Measurements from ENCODE around the gene SIGLEC7.
"Not testable (repeated sequence)": the region's sequence is repeated elsewhere in the genome, so short reads cannot be mapped to it uniquely, and the experiment has no call there.

Gene SIGLEC7

DNA sequence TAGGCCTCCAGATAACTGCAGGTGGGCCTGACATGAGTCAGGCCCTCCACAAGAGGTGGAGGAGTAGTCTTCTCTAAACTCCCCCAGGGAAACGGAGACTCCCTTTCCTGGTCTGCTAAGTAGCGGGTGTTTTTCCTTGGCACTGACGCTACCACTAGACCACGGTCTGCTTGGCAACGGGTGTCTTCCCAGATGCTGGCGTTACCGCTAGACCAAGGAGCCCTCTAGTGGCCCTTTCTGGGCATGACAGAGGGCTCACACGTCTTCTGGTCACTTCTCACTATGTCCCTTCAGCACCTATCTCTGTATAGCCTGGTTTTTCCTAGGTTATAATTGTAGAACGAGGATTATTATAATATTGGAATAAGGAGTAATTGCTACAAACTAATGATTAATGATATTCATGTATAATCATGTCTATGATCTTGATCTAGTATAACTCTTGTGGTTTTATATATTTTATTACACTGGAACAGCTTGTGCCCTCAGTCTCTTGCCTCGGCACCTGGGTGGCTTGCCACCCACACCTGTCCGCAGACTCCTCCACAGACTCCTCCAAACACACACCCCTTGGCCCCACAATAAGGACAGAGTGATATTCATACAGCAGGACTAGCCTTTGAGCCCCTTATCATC is 27.3 kb downstream of the SIGLEC7 start:
- not testable (repeated sequence) for ATAC-seq

DNA sequence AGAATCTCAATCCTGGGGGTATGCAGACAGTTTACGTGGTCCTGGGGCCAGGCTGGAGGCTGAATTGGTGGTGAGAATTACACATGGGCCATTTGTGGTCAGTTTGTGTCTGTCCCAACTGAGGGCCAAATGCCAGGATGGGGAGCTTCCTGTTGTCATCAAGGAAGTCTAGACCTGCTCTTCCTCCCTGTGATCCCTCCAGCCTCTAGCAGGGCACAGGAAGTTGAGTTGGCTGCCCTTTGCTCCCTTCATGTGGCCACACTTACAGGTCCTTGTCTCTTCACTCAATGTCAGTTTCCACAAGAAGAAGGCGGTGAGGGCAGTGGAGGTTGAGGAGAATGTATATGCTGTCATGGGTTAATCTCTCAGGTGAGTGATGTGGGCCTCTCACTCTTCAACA is 30.1 kb downstream of the SIGLEC7 start:
- ATAC-seq = no peak

DNA sequence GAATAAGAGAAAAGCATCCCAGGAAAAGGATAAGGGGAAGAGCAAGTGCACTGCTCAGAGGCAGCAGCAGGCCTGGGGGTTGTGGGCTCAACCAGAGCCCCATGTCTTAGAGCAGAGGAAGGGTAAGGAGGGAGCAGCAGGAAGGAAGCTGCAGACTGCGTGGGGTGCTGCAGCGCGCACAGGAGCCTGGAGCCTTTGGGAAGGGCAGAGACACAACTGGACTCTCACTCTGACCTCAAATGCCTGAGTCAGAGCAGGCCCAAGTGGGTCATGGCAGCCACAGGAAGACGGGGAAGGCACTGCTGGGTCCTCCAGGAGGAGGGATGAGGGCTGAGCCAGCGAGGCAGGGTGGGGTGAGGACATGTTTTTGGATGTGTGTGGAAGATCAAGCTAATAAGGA is 31.6 kb downstream of the SIGLEC7 start:
- ATAC-seq = no peak

DNA sequence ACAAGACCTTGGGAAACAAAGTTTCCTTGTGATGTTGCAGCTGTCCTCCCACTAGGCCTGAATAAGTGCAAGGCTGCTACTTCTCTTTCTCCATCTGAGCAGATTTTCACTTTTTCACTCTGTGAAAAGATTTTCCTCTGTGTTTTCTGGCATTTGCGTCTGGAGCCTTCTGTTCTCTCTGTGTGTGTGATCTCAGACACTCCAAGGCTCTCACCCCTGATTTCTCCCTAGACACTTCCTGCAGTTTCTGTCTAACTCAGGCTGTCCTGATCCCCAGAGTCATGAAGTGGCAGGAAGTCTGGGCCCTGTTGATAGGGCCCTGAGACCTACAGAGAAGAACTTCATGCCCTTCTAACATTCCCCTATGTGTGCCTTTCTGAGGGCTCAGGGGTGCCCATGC is 37.2 kb downstream of the SIGLEC7 start:
- no peak for ATAC-seq

DNA sequence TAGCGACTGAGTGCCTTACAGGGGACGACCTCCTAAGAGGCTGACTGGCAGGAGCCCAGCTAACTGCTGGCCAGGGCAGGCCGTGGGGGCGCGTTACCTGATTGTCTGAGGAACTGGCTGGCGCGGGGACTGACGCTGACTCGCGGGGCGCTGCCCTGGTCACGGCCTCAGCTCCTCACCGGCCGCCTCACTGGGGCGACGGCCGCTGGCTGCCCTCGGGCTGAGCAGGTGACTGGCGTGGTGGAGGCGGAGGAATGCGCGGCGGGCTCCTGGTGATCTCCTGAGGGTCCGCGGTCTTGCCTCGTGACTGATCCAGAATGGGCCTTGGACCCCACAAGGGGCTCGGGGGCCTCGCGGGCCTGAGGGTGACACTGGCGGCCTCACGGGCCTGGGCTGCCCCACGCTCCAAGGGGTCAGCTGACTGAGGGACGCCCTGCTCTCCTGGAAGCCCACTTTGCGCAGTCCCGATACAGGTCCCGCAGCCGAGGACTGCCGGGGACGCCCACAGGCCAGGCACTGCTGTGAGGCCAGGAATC is 39.3 kb downstream of the SIGLEC7 start:
- no peak for ATAC-seq

DNA sequence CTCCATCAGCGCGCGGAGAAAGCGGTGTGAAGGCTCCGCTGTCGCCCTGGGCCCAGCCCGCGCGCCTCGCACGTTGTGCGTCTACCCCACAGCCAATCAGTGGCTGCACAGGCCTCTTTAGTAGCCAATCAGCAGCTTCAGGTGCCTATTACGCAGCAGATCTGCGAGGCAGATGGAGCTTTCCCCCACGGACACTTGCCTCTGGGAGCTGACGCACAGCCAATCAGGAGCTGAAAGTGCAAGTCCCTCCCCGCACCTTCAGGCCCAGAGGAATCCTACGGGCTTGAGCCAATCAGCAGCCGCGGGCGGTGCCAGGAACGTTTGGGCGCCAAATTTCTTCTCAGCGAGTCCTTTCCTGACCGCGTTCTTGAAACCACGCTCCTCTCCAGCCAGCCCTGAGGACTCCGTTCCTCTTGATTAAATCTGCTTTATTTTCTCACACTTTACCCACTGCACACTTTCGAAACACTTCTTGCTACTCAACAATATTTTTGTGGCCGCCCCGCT is 39.9 kb downstream of the SIGLEC7 start:
- ATAC-seq = no peak

DNA sequence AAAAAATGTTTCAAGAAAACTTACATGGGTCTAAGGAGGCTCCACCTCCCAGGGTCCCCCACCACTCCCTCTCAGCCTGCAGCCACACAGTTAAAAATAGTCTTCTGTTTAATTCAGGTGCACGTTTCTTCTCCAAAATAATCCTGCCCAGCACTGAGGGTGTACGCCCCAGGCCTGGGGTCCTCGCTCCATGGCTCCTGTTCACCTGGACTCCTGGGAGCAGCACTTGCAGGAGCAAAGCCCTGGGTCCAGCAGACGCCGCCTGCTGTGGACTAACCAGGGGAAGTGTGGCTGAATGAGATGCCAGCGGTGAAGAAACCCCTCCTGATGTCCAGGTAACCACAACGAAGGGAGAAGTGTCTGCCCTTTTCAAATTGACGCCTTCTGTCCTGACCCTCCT is 41.5 kb downstream of the SIGLEC7 start:
- ATAC-seq = no peak

DNA sequence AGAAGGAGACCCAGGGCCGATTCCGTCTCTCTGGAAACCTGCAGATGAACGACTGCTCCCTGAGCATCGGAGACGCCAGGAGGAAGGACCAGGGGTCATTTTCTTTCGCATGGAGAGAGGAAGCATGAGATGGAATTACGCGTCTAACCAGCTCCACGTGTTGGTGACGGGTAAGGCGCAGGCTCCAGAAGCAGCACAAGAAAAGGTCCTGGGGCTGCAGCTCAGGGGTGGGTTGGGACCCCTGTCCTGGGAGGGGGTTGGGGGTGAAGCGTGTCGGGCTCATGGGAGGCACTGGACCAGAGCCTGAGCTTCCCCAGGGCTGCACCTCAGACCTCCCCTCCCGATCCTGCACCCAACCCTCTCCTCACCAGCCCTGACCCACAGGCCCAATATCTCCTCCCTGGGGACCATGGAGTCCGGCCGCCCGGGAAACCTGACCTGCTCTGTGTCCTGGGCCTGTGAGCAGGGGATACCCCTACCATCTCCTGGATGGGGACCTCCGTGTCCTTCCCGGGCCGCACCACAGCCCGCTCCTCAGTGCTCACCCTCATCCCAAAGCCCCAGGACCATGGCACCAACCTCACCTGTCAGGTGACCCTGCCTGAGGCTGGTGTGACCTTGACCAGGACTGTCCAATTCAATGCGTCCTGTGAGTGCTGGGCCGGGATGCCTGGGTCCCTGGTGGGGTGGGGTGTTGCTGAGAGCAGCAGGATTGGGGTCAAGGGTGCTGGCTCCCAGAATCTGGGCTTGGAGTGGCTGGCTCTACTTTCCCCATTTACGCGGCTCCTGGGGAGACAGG is 43.2 kb downstream of the SIGLEC7 start:
- no peak for ATAC-seq

DNA sequence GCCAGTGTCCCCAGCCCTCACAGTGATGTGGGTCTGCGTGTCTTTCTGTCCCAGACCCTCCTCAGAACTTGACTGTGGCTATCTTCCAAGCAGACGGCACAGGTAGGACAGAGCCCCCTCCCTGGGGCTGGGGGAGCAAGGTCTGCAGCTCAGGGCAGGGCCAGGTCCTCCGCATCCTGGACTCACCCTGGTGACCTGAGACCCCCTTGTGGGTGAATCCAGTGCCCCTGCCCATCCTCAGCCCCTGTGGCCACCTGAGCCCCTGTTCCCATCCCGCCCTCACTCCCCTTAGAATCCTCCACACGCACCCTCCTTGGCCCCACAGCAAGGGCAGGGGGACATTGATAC is 43.7 kb downstream of the SIGLEC7 start:
- ATAC-seq = no peak

DNA sequence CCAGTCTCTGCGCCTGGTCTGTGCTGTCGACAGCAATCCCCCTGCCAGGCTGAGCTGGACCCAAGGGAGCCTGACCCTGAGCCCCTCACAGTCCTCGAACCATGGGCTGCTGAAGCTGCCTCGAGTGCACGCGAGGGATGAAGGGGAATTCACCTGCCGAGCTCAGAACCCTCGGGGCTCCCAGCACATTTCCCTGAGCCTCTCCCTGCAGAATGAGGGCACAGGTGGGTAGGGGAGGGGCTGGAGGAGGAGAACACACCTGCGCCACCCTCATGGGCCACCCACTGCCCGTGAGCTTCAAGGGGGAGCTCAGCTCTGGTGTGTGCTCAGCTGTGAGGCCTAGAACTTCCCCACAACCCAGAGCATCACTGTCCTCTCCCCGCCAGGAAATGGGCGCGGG is 44.2 kb downstream of the SIGLEC7 start:
- ATAC-seq = peak in 1 of 2 donors; percentile 17

DNA sequence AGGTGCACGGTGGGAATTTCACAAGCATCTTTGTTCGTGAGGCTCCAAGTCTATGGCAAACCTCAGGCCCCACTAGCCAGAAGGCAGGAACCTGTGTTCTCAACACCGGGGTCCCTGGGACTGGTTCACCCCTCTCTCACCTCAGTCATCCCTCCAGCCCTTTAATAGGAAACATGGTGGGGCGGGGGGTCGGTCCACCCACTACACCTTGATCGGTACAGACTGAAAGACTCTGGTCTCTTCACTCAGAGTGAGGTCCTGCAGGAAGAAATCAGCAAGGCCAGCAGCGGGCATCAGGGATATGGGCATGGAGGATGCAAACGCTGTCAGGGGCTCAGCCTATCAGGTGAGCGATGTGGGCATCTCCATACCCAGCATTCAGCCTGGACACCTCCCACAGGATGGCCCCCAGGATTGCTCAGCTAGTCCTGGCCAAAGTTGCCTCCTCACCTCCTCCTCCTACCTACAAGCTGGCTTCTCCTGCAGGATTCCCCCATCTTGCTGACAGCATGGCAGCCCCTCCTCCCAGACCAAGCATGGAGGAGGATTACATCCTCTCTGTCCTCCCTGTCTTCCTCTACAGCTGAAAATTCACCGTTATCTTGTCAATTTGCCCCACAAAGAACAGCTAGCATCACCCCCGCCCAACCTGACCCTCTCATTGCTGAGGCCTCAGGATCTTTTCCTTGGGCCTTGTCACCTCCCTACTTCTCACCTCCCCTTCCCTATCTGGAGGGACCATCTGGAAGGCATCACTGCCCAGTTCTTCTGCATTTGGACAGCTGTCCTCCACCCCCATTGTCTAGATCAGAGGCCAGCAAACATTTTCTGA is 45.5 kb downstream of the SIGLEC7 start:
- no peak for ATAC-seq

DNA sequence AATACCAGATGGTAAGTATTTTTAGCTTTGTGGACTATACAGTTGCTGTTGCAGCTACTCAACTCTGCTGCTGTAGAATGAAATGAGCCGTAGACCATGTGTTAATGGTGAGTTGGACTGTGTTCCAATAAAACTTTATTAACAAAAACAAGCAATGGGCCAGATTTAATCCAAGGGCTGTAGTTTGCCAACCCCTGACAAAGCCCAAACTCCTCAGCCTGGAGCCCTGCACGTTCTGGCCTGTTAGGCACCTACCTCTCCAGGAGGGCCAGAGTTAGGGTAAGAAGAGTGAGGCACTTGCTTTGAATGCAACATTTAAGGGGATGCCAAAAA is 46.1 kb downstream of the SIGLEC7 start:
- ATAC-seq = no peak

DNA sequence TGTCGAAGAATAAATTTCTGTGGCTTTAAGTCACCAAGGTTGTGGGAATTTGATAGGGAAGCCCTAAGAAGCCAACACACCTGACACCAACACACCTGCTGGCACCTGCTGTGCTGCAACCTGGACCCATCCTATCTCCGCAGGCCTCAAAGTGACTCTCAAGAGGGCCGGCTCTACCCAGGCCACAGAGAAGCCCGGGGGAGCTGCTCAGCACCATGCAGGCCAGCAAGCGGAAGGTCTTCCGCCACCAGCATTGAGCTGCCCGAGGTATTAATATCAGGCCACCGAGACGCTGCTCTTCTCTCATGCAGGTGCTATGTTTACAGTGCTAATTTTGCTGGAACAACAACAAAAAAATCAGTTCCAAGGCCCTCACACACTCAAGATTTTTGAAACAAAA is 50.6 kb downstream of the SIGLEC7 start:
- ATAC-seq = no peak

DNA sequence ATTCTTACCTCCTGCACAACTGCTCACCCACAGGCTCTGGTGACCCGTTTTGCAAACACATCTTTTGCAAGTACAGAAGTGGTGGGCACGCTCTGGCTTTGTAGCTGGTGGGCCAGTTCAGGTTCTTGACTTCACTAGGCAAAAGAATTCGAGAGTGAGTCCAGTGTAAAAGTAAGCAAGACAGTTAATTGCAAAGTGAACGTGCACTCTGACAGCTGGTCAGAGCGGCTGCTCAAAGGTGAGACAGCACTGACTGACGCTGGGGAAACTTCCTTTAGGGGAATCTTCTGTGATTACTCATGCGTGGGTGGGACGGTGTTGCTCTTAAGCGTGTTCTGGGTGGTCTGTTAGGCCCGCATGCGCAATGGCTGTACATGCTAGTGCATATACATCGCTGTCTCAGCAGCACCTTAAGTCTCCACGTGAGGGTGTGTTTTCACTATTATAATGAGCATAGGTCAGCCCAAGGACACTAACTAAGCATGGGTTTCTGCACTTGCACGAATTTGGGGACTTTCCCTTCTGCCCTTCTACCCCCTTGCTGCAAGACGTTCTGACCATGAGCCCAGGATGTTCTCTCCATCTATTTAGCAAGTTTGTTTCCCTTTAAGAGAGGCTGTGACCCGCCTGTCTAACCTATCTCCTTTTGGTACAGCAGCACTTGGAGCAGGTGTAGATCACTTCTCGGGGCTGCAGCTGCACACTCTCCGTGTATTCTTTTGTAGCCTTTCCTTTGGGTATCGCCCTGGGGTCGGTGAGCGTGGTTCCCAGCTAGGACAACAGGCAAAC is 52.6 kb downstream of the SIGLEC7 start:
- peak; percentile 85 to 90 for ATAC-seq

DNA sequence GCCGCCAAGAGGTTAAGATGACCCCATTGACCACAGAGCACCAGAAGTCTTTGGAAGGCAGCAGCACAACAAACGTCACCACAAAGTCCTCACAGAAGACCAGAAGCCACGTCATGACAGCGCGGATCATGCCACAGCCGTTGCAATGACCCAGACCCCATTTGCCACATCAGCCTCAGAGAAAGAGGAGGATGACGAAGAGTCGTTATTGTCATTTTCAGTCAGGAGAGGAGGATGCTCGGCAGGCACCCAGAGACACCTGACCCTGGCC is 53.1 kb downstream of the SIGLEC7 start:
- ATAC-seq = no peak

DNA sequence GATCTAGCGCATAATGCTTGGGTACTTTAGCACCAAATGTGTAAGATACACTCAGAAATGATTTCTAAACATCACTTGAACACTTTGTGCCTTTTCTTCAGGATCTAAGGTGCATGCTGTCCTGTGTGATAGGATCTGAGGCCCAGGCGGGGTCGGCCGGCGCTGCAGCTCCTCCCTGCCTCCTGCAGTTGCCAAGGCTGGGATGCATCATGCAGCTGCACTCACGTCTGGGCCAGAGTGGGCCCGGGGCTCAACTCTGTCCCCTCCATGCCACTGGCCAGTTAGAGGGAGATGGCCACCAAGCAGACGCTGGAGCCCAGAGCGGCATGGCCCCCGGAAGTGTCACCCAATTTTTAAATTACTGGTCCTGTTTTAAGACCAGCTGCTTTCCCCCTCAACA is 53.5 kb downstream of the SIGLEC7 start:
- no peak for ATAC-seq

DNA sequence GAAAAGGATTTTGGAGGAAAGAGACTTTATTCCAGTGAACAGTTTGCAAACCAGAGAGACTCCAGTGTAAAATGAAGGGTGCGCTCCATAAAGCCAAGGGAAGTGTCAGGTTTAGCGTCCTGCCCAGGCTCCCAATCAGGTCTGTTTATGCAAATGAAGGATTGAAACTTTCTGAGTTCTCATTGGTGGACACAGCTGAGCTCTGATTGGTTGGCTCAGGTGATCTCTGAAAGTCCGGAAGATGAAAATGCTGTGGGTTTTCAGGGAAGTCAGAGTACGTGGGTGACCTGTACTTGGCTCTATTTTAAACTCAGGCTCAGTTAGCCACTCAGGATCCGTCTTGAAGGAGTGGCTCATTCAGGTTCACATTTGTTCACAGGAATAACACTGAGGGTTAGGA is 54.1 kb downstream of the SIGLEC7 start:
- no peak for ATAC-seq

DNA sequence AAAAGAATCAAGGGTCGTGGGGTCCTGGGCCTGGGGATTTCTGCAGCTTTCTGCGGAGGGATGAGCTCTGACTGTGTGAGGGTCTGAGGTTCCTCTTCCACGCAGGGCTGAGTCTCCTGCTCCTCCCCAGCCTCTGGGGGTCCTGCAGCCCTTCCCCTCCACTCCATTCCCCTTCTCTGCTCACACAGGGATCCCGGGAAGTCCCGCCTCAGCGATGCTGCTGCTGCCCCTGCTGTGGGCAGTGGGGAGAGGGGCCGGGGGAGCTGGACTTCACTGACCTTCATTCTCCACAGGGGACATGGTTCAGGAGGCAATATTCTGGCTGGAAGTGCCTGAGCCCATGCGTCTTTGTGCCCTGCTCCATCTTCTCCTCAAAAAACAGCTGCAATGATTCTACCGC is 56.5 kb downstream of the SIGLEC7 start:
- no peak for ATAC-seq

DNA sequence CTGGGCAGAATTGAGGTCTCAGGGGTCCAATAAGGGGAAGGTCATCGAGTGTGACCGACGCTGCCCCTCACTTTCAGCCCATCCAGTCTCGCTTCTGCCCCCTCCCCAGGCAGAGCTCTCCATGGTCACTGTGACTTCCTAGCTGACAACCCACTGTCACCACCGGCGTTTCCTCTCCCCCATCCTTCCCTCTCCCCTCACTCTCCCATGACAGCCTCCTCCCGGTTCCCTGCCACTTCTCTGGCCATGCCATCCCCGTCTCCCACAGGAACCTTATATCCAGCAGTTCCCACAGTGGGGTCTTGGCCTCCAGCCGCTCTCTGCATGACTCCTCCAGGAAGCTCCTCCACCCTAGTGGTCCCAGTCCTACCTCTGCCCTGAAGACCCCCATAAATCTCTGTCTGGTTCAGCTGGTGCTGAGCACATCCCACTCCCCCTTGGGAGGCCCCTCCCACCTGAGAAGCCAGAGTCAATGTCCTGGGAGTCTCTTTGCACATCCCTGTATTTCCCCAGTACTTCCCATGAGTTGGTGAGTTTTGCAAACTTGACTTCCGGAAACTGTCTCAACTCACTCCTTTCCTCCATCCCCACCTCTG is 58.1 kb downstream of the SIGLEC7 start:
- ATAC-seq = no peak

DNA sequence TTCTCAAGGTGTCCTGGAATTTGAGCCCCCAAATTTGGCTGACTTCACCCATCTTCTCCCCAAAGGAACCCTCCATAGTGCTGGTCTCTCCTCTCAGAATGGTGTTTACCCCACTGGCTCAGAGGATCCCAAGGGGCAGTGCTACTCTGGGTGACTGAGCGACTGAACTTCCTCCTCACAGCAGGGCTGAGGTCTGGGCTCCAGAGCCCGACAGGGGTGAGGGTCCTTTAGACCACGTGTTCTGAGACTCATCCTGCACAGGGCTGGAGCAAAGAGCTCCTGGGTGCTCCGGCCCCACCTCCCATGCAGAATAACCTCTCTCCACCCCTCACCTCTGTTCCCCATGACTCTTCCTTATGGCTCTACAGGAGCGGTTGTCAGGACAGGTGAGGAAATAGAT is 59.6 kb downstream of the SIGLEC7 start:
- no peak for ATAC-seq
